BE2C (cell line): ENCODE data around the gene DACT1.

ENCODE experiments used
- DNase-seq: peaks from one replicate; pipeline ENCODE4 v3.0.0-alpha.2; 2020
- H3K27me3 ChIP-seq: fragments of 250-450 bp; sonication (Bioruptor Pico); 2 replicates; pipeline ENCODE4 v1.5.1; 2020; ENCODE audit warnings: mild to moderate bottlenecking
- H3K36me3 ChIP-seq: fragments of 250-450 bp; sonication (Bioruptor Pico); 2 replicates; pipeline ENCODE4 v1.5.1; 2020; ENCODE audit warnings: mild to moderate bottlenecking
- H3K4me1 ChIP-seq: fragments of 250-450 bp; sonication (Bioruptor Pico); 2 replicates; pipeline ENCODE4 v1.5.1; 2020
- H3K4me3 ChIP-seq: 2 replicates; pipeline ENCODE4 v1.5.1; 2011; ENCODE audit warnings: low read depth, low read length
- H3K9me3 ChIP-seq: fragments of 250-450 bp; sonication (Bioruptor Pico); 2 replicates; pipeline ENCODE4 v1.5.1; 2020
- TF ChIP-seq, protein P1 (sequence below): IDR thresholded peaks from 2 replicates; pipeline ENCODE4 v1.5.1; 2012; ENCODE audit warnings: mild to moderate bottlenecking, low read depth, low read length

Gene DACT1

DNA sequence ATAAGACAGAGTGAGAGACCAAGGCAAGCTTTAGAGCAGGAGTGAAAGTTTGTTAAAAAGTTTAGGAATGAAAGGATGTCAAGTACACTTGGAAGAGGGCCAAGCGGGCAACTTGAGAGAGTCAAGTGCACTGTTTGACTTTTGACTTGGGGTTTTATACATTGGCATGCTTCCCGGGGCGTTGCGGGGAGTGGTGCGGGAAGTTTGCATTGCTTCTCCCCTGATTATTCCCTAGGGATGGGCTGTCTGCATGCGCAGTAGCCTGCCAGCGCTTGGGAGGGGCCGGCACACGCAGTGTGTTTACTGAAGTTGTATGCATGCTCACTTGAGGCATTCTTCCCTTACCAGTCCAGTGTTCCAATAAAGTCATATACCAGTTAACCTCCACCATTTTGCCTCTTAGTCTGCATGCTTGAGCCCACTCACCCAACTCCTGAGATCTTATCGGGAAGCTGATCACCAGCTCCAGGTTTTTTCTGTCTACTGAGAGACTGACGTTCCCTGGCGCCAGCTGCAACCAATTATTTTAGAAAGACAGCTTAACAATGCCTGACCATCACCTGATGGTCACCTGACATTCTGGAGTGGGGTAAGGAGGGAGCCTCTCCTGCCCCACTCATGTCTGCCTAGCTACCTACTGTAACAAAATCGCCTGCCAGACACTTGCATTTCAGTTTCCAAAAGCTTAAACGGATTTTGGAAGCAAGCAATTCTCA lies 53.2 kb downstream of the DACT1 start:
- Histone ChIP-seq H3K9me3 (no peaks in the 10 kb centered on the region; the same call in 1 of the 2 replicates), H3K4me3 (no peak overlapping the region), H3K4me1 (no peaks in the 10 kb centered on the region; the same call in 1 of the 2 replicates), H3K36me3 (no peaks in the 10 kb centered on the region), H3K27me3 (no peaks in the 10 kb centered on the region)
- no peak for DNase-seq
- TF ChIP-seq, protein P1, sequence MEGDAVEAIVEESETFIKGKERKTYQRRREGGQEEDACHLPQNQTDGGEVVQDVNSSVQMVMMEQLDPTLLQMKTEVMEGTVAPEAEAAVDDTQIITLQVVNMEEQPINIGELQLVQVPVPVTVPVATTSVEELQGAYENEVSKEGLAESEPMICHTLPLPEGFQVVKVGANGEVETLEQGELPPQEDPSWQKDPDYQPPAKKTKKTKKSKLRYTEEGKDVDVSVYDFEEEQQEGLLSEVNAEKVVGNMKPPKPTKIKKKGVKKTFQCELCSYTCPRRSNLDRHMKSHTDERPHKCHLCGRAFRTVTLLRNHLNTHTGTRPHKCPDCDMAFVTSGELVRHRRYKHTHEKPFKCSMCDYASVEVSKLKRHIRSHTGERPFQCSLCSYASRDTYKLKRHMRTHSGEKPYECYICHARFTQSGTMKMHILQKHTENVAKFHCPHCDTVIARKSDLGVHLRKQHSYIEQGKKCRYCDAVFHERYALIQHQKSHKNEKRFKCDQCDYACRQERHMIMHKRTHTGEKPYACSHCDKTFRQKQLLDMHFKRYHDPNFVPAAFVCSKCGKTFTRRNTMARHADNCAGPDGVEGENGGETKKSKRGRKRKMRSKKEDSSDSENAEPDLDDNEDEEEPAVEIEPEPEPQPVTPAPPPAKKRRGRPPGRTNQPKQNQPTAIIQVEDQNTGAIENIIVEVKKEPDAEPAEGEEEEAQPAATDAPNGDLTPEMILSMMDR = no peak

DNA sequence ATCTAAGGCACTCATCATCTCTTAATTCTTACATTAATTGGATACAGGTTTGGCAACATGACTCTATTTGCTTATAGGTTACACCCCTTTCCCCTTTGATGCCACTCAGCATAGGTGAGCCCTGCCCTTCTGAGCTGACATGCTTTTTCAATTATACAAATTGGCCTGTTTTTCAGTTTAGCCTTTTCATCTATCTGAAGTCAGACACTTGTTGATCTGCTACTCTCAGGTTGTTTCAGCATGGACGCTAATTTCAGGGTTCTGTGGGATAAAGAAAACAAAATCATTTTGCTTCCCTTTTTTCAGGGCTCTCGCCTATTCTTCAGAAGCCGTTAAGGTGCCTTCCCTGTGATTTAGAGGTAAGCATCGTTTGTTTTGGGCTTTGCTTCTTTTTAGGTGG lies 55.3 kb downstream of the DACT1 start:
- TF ChIP-seq, protein P1 = no peak
- no peak overlapping the region for H3K4me3 ChIP-seq
- no peaks in the 10 kb centered on the region for H3K9me3 ChIP-seq
- H3K4me1 ChIP-seq = no peaks in the 10 kb centered on the region; the same call in 1 of the 2 replicates
- no peak for DNase-seq
- no peaks in the 10 kb centered on the region for H3K36me3 ChIP-seq
- H3K27me3 ChIP-seq = no peaks in the 10 kb centered on the region

DNA sequence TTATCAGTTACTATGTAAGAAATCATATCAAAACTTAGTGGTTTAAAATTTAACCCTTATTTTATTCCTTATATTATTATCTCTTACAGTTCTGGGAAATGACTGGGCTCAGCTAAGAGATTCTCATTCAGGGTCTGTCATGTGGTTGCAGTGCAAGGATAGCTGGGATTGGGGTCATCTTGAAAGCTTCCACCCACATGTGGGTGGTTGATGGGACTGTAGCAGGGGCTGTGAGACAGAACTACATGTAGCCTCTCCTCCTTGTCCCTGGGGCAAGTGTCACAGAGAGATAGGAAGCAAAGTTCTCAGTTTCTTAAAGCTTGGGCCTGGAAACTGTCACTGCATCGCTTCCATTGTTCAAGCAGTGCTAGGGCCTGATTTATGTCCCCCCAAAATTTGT lies 57.8 kb downstream of the DACT1 start:
- Histone ChIP-seq H3K4me1 (no peaks in the 10 kb centered on the region; the same call in 1 of the 2 replicates), H3K4me3 (no peak overlapping the region), H3K9me3 (no peaks in the 10 kb centered on the region), H3K36me3 (no peaks in the 10 kb centered on the region), H3K27me3 (no peaks in the 10 kb centered on the region)
- DNase-seq = no peak
- TF ChIP-seq, protein P1 = no peak

DNA sequence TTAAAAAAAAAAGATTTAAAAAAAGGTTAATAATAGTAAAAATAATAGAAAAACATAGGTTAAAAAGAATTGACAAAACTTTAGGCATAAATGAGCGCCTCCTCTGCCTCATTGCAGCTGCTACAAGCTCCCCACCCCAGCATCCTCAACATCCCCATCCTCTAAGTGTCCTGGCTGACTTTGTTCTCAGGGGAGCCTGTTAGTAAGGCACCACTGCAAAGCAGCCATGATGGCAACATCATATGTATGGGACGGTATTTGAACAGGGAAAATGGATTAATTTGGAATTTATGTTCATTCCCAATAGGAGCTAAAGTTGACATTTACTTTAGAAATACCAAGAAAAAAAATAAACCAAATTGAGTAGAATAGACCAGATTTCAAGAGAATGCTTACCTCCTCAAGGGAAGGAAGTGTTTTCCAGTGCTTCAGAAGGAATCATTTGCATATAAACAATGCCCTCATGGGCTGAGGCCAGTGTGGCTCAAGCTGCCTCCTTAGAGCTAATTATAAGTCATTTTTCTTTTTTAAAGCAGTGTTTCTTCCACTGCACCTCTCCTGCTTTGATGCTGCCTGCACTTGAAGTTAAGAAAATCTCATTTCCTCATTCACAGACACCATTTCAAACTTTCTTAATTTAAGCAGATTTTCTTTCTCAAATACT lies 59.6 kb downstream of the DACT1 start:
- no peaks in the 10 kb centered on the region for H3K36me3 ChIP-seq
- H3K27me3 ChIP-seq = no peaks in the 10 kb centered on the region
- no peak for DNase-seq
- no peaks in the 10 kb centered on the region for H3K4me1 ChIP-seq
- H3K9me3 ChIP-seq = no peaks in the 10 kb centered on the region
- no peak overlapping the region for H3K4me3 ChIP-seq
- TF ChIP-seq, protein P1 = no peak
